RWPE1 (cell line): ENCODE measurements around the gene NCF4.

Experiments
- CTCF ChIA-PET: fragments of 350-600 bp; sonication (Branson Sonifier 250); formaldehyde crosslinking; extraction: SDS; loops from one replicate; lab custom pipeline; 2021; lab: Yijun Ruan, JAX
- POLR2A ChIA-PET: fragments of 400-600 bp; formaldehyde crosslinking; extraction: SDS; loops from one replicate; lab custom pipeline; 2020; ENCODE audit warnings: antibody characterized with exemption; ENCODE audit not compliant: low non-redundant PET; lab: Yijun Ruan, JAX
- DNase-seq: peaks from one replicate; pipeline ENCODE4 v3.0.0; 2012; ENCODE audit warnings: low spot score
- H3K27ac ChIP-seq: fragments of 450-650 bp; 2 replicates; pipeline ENCODE4 v1.5.1; 2017
- CTCF ChIP-seq: fragments of 450-650 bp; conservative IDR thresholded peaks from 2 replicates; pipeline ENCODE4 v1.5.1; 2017; ENCODE audit warnings: low read depth, mild to moderate bottlenecking

Gene NCF4

DNA sequence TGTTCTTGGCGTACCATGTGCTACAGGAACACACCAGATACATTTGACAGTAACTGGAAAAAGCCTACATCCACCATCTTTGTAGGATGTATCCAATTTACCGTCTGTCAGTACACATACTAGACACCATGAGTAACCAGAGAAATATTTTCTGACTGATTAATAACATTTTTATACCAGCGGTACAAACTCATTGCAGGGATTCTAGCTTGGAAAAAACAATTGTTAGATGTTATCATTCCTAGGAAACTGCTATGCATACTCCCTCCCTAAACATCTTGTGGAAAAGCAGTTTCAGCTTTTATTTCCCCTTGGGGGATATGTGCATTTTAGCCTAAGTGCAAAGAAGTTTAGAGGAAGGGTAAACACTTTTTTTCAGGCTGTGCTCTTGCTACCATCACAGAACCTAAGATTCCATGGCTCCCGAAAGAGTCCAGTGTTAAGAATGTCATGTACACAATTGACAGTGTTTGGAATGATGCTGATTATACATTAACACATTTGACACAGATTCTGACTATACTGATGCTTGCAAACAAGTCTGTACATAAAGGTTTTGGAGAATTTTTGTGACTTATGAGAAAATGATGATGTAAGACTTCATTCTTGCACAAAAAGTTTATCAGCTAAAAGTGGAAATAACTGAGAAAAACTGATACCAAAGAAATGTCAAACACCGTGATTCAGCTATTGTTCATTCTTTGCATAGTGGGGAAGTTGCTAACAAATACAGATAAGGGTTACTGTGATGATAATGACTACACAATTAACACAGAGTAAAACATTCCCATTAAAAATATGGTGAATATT is 23.7 kb downstream of the NCF4 start:
- ChIA-PET CTCF (no interaction called here), POLR2A (no interaction called here)
- no peak for DNase-seq
- no peak overlapping the region for H3K27ac ChIP-seq
- no peak for TF ChIP-seq CTCF

DNA sequence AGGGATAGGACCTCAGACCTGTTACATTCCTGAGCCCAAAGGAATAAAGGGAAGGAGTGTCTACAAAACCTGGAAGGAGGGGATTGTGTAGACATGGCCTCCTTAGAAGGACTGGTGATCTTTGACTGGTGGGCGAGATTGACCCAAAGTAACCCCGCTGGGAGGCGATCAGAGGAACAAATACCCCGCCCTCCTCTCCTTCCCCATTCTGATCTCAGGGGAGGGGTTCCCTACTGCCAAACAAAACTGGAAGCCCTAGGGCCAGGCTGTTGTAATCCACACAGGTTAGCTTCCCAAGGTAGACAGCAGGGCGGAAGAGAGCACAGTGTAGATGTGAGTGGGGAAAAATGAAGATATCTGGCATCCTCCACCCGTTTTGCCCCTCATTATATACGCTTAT is 24.7 kb downstream of the NCF4 start:
- no peak overlapping the region for H3K27ac ChIP-seq
- ChIA-PET CTCF (no interaction called here), POLR2A (no interaction called here)
- no peak for DNase-seq
- no peak for TF ChIP-seq CTCF

GRCh38 chr22:36886016-36886415 is 25.2 kb downstream of the NCF4 start:
- TF ChIP-seq CTCF, result no peak
- H3K27ac ChIP-seq, result no peak overlapping the region
- POLR2A ChIA-PET, result no interaction called here
- DNase-seq, result no peak
- CTCF ChIA-PET, result no interaction called here

DNA sequence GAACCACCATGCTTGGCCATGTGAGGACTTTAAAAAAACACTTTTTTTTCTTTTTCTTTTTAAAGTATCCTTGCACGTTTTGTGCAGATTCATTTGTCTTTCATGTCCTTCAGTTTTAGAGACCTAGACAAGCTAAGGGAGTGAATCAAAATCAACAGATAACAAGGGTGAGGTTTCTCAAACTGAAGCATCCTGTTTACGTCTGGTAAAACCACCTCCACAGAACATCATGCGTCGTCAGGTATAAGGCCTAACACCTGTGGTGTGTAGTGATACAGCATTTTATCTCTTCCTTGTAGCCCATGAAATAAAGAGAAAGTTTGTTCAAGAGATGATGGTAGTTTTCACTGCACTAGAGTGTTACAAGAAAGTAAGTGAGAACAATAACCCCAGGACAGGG is 26.4 kb downstream of the NCF4 start:
- DNase-seq, result no peak
- POLR2A ChIA-PET, result no interaction called here
- CTCF ChIA-PET, result no interaction called here
- TF ChIP-seq CTCF, result no peak
- H3K27ac ChIP-seq, result no peak overlapping the region

DNA sequence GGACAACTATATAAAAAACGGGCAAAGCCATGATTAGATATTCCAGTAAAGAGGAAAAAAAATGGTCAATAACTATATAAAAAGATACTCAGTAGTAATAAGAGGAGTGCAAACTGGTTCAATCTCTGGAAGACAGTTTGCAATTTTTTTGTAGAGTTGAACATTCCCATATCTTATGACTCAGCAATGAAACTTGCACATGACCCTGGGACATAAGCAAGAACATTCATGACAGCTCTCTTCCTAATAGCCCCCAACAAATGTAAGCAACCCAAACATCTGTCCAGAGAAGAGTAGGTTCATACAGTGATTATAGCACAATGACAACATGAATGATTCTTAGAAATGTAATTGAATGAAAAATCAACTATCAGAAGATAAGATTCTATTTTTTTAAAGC is 30.8 kb downstream of the NCF4 start:
- CTCF ChIA-PET, result no interaction called here
- no peak overlapping the region for H3K27ac ChIP-seq
- no peak for DNase-seq
- TF ChIP-seq CTCF, result no peak
- POLR2A ChIA-PET, result no interaction called here

GRCh38 chr22:36892292-36892691 is 31.5 kb downstream of the NCF4 start:
- no peak for DNase-seq
- no peak overlapping the region for H3K27ac ChIP-seq
- ChIA-PET CTCF (no interaction called here), POLR2A (no interaction called here)
- no peak for TF ChIP-seq CTCF
